Ishikawa (cell line): ENCODE results near the gene LYZ.

ENCODE experiments used
- CEBPB ChIP-seq: IDR thresholded peaks from 2 replicates; pipeline ENCODE4 v1.6.1; 2012
- CREB1 ChIP-seq: IDR thresholded peaks from 2 replicates; pipeline ENCODE4 v1.6.1; 2012; ENCODE audit warnings: low read depth
- EGR1 ChIP-seq: IDR thresholded peaks from 2 replicates; pipeline ENCODE4 v1.6.1; 2012
- EP300 ChIP-seq: IDR thresholded peaks from 2 replicates; pipeline ENCODE4 v1.6.1; 2012; ENCODE audit warnings: borderline replicate concordance
- FOXM1 ChIP-seq: IDR thresholded peaks from 2 replicates; pipeline ENCODE4 v1.6.1; 2012; ENCODE audit warnings: low read depth, borderline replicate concordance
- MAX ChIP-seq: IDR thresholded peaks from 2 replicates; pipeline ENCODE4 v1.6.1; 2012
- NFIC ChIP-seq: IDR thresholded peaks from 2 replicates; pipeline ENCODE4 v1.6.1; 2012
- RAD21 ChIP-seq: IDR thresholded peaks from 2 replicates; pipeline ENCODE4 v1.6.1; 2012; ENCODE audit warnings: low read depth
- REST ChIP-seq: IDR thresholded peaks from 2 replicates; pipeline ENCODE4 v1.6.1; 2012; ENCODE audit warnings: low read depth, mild to moderate bottlenecking
- TAF1 ChIP-seq: IDR thresholded peaks from 2 replicates; pipeline ENCODE4 v1.6.1; 2012; ENCODE audit warnings: low read depth, mild to moderate bottlenecking
- TCF12 ChIP-seq: IDR thresholded peaks from 2 replicates; pipeline ENCODE4 v1.6.1; 2012; ENCODE audit warnings: low read depth
- TEAD4 ChIP-seq: IDR thresholded peaks from 2 replicates; pipeline ENCODE4 v1.6.1; 2012
- USF1 ChIP-seq: IDR thresholded peaks from 2 replicates; pipeline ENCODE4 v1.6.1; 2012
- YY1 ChIP-seq: IDR thresholded peaks from 2 replicates; pipeline ENCODE4 v1.6.1; 2012; ENCODE audit warnings: low read depth
- ZBTB7A ChIP-seq: IDR thresholded peaks from 2 replicates; pipeline ENCODE4 v1.6.1; 2012; ENCODE audit warnings: low read depth

Gene LYZ

GRCh38 chr12:69332815-69333358, 15.3 kb upstream of the LYZ start:
- no peak for TF ChIP-seq USF1
- no peak for TF ChIP-seq MAX
- no peak for TF ChIP-seq CREB1
- TF ChIP-seq NFIC = no peak
- TF ChIP-seq EP300 = no peak
- no peak for TF ChIP-seq EGR1
- TF ChIP-seq CEBPB = no peak
- no peak for TF ChIP-seq ZBTB7A
- no peak for TF ChIP-seq TAF1
- no peak for TF ChIP-seq FOXM1
- no peak for TF ChIP-seq REST
- TF ChIP-seq YY1 = no peak
- no peak for TF ChIP-seq TCF12
- TF ChIP-seq RAD21 = no peak
- TF ChIP-seq TEAD4 = no peak

- TF ChIP-seq YY1 = no peak
- TF ChIP-seq NFIC = no peak
- no peak for TF ChIP-seq REST
- TF ChIP-seq CREB1 = no peak
- TF ChIP-seq RAD21 = no peak
- no peak for TF ChIP-seq TEAD4
These were observed 14.0 kb upstream of the LYZ start for GRCh38 chr12:69334158-69334557.

DNA sequence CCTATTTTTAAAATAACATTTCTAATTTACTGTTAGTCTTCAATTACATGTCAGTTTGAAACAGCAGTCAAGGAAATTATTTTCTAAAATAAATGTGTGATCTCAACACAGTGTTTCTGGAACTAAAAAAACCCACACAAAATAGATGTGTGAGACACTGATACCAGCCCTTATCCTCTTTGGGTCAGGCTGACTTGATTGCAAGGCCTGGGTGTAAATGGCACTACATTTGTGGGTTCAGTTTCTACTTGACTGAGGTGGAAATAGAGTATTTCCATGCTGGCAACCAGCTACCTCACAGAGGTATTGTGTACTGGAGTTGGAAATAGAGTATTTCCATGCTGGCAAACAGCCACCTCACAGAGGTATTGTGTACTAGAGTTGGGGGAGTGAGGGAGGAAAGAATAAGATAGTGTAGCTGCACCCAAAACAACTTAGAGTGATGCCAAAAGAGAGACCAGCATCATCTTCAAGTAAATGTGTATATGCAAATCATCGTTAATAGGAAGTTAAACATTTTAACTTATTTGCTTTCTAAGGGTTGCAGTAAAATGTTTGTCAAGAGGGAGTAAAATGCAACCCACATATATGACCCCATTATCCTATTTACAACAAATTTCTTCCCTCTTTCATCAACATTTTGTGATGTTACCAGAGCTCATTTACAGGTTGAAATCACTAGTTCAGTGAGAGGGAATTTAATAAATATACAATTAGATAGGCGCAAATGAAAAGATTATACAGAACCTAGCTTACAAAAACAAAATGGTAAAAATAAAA, 10.7 kb upstream of the LYZ start:
- TF ChIP-seq TAF1 (no peak), NFIC (no peak), EP300 (no peak), CEBPB (no peak), RAD21 (no peak), CREB1 (no peak), EGR1 (no peak), FOXM1 (no peak), TEAD4 (no peak), ZBTB7A (no peak), MAX (no peak), TCF12 (no peak), REST (no peak), YY1 (no peak)

- no peak for TF ChIP-seq NFIC
- TF ChIP-seq REST = no peak
- TF ChIP-seq CREB1 = no peak
- no peak for TF ChIP-seq TAF1
- no peak for TF ChIP-seq EGR1
- TF ChIP-seq ZBTB7A = no peak
- TF ChIP-seq TEAD4 = no peak
- no peak for TF ChIP-seq CEBPB
- no peak for TF ChIP-seq MAX
- TF ChIP-seq USF1 = no peak
- no peak for TF ChIP-seq TCF12
- no peak for TF ChIP-seq RAD21
These were observed 9.9 kb upstream of the LYZ start for GRCh38 chr12:69338120-69338859.
